Nephron (organoid): ENCODE measurements around the gene ARHGEF9.
"Not testable (repeated sequence)": the region's sequence is repeated elsewhere in the genome, so short reads cannot be mapped to it uniquely, and the experiment has no call there.

Experiments used
- H3K27ac Mint-ChIP-seq, 3 experiments: 2 replicates each; pipeline ENCODE4 v1.8.0; 2020; ENCODE audit warnings: mixed read lengths in 3 of 3, mild to moderate bottlenecking in 2 of 3, moderate library complexity in 1 of 3
- H3K27me3 Mint-ChIP-seq: 2 replicates; pipeline ENCODE4 v1.8.0; 2021; ENCODE audit warnings: low read depth, mild to moderate bottlenecking, moderate library complexity, mixed read lengths
- H3K36me3 Mint-ChIP-seq: 2 replicates; pipeline ENCODE4 v1.8.0; 2020; ENCODE audit warnings: low read depth, mixed read lengths
- H3K4me1 Mint-ChIP-seq: 2 replicates; pipeline ENCODE4 v1.8.0; 2020; ENCODE audit warnings: mixed read lengths
- H3K4me3 Mint-ChIP-seq, 3 experiments: 2 replicates each; pipeline ENCODE4 v1.8.0; 2020; ENCODE audit warnings: mild to moderate bottlenecking in 3 of 3, mixed read lengths in 3 of 3, moderate library complexity in 2 of 3
- H3K9me3 Mint-ChIP-seq: 2 replicates; pipeline ENCODE4 v1.8.0; 2020; ENCODE audit warnings: mixed read lengths
- TF ChIP-seq, protein P1 (sequence below), 3 experiments: fragments of 200-600 bp; sonication (generic); IDR thresholded peaks; one replicate each; pipeline ENCODE4 v1.5.0; 2021; ENCODE audit warnings: antibody characterized with exemption in 3 of 3; ENCODE audit not compliant: unreplicated experiment in 3 of 3

ARHGEF9 gene

DNA sequence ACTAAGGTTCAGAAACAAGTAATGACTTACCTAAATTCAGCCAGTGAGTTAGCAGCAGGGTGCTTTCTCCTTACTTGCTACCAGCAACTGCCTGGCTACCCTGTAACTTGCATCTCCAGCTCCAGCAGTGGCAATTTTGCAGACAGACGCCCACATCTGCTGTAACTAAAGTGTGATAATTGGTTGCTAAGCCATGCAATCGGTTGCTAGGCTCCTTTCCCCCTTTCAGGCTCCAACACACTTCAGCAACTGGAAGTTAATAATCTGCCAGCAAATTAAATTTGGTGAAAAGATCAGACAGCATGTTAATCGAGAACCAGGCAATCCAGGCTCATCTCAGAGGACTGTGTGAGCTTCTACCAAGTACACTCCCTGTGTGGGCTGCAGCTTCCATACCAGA is 24.2 kb upstream of the ARHGEF9 start:
- Mint-ChIP-seq H3K36me3 (no peaks in the 10 kb centered on the region), H3K4me1 (no peaks in the 10 kb centered on the region), H3K4me3 (no peak overlapping the region), H3K9me3 (no peaks in the 10 kb centered on the region), H3K27ac (peak overlapping the region in 2 of 3 experiments; percentile 14 to 39), H3K27me3 (no peaks in the 10 kb centered on the region)
- TF ChIP-seq, protein P1, sequence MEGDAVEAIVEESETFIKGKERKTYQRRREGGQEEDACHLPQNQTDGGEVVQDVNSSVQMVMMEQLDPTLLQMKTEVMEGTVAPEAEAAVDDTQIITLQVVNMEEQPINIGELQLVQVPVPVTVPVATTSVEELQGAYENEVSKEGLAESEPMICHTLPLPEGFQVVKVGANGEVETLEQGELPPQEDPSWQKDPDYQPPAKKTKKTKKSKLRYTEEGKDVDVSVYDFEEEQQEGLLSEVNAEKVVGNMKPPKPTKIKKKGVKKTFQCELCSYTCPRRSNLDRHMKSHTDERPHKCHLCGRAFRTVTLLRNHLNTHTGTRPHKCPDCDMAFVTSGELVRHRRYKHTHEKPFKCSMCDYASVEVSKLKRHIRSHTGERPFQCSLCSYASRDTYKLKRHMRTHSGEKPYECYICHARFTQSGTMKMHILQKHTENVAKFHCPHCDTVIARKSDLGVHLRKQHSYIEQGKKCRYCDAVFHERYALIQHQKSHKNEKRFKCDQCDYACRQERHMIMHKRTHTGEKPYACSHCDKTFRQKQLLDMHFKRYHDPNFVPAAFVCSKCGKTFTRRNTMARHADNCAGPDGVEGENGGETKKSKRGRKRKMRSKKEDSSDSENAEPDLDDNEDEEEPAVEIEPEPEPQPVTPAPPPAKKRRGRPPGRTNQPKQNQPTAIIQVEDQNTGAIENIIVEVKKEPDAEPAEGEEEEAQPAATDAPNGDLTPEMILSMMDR (IDR thresholded peaks at IDR 0.05; ENCODE audit: unreplicated experiment in 3 of 3), result no peak

DNA sequence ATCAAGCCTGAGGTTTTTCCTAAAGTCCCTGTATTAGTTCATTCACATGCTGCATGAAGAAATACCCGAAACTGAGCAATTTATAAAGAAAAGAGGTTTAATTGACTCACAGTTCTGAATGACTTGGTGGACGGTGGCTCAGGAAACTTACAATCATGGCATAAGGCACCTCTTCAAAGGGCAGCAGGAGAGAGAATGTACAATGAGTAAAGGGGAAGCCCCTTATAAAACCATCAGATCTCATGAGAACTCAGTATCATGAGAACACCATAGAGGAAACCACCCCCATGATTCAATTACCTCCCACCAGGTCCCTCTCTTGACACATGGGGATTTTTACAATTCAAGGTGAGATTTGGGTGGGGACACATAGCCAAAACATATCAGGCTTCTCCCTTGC is 10.4 kb upstream of the ARHGEF9 start:
- not testable (repeated sequence) for H3K4me3 Mint-ChIP-seq, H3K27me3 Mint-ChIP-seq, H3K36me3 Mint-ChIP-seq, H3K27ac Mint-ChIP-seq, H3K4me1 Mint-ChIP-seq, H3K9me3 Mint-ChIP-seq

DNA sequence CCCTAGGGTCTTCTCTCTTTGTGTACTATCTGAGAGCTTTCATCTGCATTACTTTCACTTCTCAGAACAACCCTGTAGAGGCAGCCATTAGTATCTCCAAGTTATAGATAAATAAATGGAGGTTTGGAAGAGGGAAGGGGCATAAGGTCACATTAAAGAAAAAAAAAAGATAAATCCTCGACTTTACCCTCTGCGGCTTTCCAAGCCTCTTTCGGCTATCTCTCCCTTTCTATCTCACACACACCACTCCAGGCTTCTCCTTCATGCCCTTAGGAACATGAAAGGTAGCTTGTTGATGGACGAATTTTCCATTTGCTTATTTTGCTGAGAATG is 660 bp upstream of the ARHGEF9 start:
- peaks cover 12% of the 10 kb centered on the region for H3K4me1 Mint-ChIP-seq

DNA sequence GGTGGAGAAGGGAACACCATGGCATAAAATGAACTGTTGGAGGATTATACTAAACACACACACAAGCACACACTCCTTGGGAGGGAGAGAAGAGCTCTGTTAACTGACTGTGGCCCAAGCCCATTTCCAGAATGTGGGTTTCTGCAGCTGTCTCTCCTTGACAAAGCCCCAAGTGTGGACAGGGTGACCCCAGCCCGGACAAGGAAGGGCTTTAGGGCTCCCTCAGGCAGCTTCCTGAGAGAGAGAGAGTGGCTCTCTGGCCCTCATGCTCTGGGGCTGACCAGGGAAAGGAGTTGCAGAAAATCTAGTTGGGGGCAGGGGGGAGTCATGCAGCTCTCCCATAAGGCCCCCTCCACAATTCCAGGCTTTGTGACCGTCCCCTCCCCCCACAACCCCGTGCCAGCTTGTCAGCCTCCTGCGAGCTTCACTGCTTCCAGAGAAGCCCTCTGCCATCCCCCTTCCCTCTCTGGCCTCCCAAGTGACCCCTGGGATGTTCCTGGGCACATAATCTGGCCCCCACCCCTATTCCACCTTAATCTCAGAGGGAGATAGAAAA is 590 bp downstream of the ARHGEF9 start:
- TF ChIP-seq, protein P1 (IDR thresholded peaks at IDR 0.05; ENCODE audit: unreplicated experiment in 3 of 3), result no peak
- Mint-ChIP-seq H3K4me3 (peak overlapping the region; percentile 82 to 87 (median 87)), H3K27me3 (no peaks in the 10 kb centered on the region), H3K4me1 (peaks cover 12% of the 10 kb centered on the region), H3K9me3 (peaks cover 17% of the 10 kb centered on the region), H3K27ac (peak overlapping the region; percentile 93 to 95 (median 94)), H3K36me3 (peaks cover 15% of the 10 kb centered on the region)

More for the DNA sequence above, 660 bp upstream of the ARHGEF9 start:
- TF ChIP-seq, protein P1 (IDR thresholded peaks at IDR 0.05; ENCODE audit: unreplicated experiment in 3 of 3), result no peak
- peak overlapping the region; percentile 82 to 87 (median 87) for H3K4me3 Mint-ChIP-seq
- H3K36me3 Mint-ChIP-seq, result peaks cover 10% of the 10 kb centered on the region
- H3K27ac Mint-ChIP-seq, result peak overlapping the region; percentile 93 to 95 (median 94)
- peaks cover 13% of the 10 kb centered on the region for H3K9me3 Mint-ChIP-seq
- H3K27me3 Mint-ChIP-seq, result no peaks in the 10 kb centered on the region

DNA sequence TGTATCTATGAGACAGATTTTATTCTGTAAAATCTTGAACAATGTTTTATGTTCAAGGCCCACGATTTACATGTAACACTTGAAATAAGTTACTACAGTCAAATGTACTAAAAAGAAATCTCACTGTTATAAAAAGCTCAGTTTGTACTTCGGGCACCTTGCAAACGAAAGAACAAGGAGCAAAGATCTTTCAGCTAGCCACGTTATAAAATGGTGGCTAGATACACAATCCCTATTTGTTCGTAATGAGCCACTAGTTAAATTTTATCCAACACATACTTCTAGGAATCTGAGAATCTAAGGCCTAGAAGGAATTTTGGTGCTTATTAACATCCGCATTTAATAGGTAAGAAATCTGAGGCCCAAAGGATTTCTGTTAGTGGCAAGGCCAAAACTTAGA is 2.5 kb downstream of the ARHGEF9 start:
- Mint-ChIP-seq H3K4me3 (no peak overlapping the region), H3K9me3 (peaks cover 29% of the 10 kb centered on the region), H3K36me3 (peaks cover 25% of the 10 kb centered on the region), H3K27me3 (no peaks in the 10 kb centered on the region), H3K4me1 (peaks cover 12% of the 10 kb centered on the region), H3K27ac (peak overlapping the region; percentile 1 to 60 (median 41))
- TF ChIP-seq, protein P1 (IDR thresholded peaks at IDR 0.05; ENCODE audit: unreplicated experiment in 3 of 3), result no peak

DNA sequence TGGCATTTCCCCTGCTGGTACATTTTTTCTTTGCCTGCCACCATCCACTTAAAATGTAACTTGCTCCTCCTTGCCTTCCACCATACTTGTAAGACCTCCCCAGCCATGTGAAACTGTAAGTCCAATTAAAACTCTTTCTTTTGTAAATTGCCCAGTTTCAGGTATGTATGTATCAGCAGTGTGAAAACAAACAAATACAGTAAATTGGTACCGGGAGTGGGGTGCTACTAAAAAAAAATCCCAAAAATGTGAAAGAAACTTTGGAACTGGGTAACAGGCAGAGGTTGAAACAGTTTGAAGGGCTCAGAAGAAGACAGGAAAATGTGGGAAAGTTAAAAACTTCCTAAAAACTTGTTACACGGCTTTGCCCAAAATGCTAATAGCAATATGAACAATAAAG is 16.3 kb downstream of the ARHGEF9 start:
- TF ChIP-seq, protein P1 (IDR thresholded peaks at IDR 0.05; ENCODE audit: unreplicated experiment in 3 of 3), result no peak

More for the DNA sequence above, 16.3 kb downstream of the ARHGEF9 start:
- no peak overlapping the region for H3K4me3 Mint-ChIP-seq
- H3K4me1 Mint-ChIP-seq, result no peaks in the 10 kb centered on the region
- H3K36me3 Mint-ChIP-seq, result peaks cover 42% of the 10 kb centered on the region
- H3K9me3 Mint-ChIP-seq, result peaks cover 47% of the 10 kb centered on the region
- H3K27ac Mint-ChIP-seq, result no peak overlapping the region
- H3K27me3 Mint-ChIP-seq, result no peaks in the 10 kb centered on the region
